Measurements from ENCODE around the gene TTPAL.

Gene TTPAL

DNA sequence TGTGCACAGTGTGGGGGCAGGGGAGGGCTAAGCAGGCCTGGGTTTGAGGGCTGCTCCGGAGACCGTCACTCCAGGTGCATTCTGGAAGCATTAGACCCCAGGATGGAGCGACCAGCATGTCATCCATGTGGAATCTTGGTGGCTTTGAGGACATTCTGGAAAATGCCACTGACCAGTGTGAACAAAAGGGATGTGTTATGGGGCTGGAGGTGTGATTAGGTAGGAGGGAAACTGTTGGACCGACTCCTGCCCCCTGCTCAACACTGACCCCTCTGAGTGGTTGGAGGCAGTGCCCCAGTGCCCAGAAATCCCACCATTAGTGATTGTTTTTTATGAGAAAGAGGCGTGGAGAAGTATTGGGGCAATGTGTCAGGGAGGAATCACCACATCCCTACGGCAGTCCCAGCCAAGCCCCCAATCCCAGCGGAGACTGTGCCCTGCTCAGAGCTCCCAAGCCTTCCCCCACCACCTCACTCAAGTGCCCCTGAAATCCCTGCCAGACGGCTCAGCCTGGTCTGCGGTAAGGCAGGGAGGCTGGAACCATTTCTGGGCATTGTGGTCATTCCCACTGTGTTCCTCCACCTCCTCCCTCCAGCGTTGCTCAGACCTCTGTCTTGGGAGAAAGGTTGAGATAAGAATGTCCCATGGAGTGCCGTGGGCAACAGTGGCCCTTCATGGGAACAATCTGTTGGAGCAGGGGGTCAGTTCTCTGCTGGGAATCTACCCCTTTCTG, 44.0 kb upstream of the TTPAL start:
- TF ChIP-seq, protein P1, sequence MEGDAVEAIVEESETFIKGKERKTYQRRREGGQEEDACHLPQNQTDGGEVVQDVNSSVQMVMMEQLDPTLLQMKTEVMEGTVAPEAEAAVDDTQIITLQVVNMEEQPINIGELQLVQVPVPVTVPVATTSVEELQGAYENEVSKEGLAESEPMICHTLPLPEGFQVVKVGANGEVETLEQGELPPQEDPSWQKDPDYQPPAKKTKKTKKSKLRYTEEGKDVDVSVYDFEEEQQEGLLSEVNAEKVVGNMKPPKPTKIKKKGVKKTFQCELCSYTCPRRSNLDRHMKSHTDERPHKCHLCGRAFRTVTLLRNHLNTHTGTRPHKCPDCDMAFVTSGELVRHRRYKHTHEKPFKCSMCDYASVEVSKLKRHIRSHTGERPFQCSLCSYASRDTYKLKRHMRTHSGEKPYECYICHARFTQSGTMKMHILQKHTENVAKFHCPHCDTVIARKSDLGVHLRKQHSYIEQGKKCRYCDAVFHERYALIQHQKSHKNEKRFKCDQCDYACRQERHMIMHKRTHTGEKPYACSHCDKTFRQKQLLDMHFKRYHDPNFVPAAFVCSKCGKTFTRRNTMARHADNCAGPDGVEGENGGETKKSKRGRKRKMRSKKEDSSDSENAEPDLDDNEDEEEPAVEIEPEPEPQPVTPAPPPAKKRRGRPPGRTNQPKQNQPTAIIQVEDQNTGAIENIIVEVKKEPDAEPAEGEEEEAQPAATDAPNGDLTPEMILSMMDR (IDR thresholded peaks at IDR 0.05; ENCODE audit: insufficient read depth, low read length, poor library complexity, severe bottlenecking): no peak
- no peak for TF ChIP-seq EZH2phosphoT487 (conservative IDR thresholded peaks at IDR 0.05; ENCODE audit: low read length)
- Histone ChIP-seq H2AFZ (ENCODE audit: low read depth, low read length, severe bottlenecking) (no peak overlapping the region), H3K27me3 (ENCODE audit: low read length) (no peaks in the 10 kb centered on the region)

DNA sequence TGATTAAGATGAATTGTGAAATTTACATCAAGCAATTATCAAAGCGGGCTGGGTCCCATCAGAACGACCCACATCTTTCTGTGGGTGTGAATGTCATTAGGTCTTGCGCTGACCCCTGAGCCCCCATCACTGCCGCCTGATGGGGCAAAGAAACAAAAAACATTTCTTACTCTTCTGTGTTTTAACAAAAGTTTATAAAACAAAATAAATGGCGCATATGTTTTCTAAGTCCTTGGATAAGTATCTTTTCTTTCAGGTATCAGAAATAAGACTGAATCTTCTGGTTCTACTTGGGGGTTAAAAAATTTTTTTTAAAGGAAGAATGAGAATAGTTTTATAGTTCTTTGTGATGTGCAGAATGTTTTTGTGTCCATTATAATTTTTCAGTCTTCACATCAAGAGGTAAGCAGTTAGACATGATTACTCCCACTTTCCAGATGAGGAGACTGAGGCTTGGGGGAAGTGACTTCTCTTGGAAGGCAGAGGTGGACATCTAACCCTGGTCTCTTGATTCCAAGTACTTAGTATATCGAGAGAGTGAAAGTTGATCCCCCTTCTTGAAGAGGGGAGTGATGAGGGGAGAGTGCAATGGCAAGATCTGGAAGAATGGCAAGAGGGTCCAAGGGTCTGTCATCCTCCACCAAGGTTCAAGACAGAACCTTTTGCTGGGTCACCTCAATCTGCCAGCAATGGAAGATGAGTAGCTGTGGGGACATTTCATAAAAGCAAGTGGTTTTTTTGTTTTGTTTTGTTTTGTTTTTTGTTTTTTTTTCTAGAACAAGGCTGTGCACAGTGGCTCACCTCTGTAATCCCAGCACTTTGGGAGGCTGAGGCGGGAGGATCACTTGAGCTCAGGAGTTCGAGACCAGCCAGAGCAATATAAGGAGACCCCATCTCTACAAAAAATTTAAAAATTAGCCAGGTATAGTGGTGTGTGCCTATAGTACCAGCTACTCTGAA, 42.8 kb upstream of the TTPAL start:
- no peak overlapping the region for H3K27ac ChIP-seq (ENCODE audit: low read depth, low read length)
- no peaks in the 10 kb centered on the region for H3K27me3 ChIP-seq (ENCODE audit: low read length)
- no peaks in the 10 kb centered on the region for H3K36me3 ChIP-seq (ENCODE audit: low read length)
- no peak overlapping the region for H3K9ac ChIP-seq (ENCODE audit: low read length)
- H3K79me2 ChIP-seq (ENCODE audit: insufficient read depth, low read length): no peaks in the 10 kb centered on the region
- H4K20me1 ChIP-seq (ENCODE audit: low read depth, low read length): no peaks in the 10 kb centered on the region
- H3K9me2 ChIP-seq (replicated peaks; ENCODE audit: insufficient read depth, low read length): no peaks in the 10 kb centered on the region
- no peaks in the 10 kb centered on the region for H3K9me3 ChIP-seq (ENCODE audit: insufficient read depth, low read length)
- H3F3A ChIP-seq (ENCODE audit: insufficient read depth): no peaks in the 10 kb centered on the region
- TF ChIP-seq EZH2phosphoT487 (conservative IDR thresholded peaks at IDR 0.05; ENCODE audit: low read length): no peak
- TF ChIP-seq, protein P1 (IDR thresholded peaks at IDR 0.05; ENCODE audit: insufficient read depth, low read length, poor library complexity, severe bottlenecking): no peak
- H3K4me2 ChIP-seq (ENCODE audit: low read depth, low read length, poor library complexity, severe bottlenecking): no peak overlapping the region
- H2AFZ ChIP-seq (ENCODE audit: low read depth, low read length, severe bottlenecking): no peak overlapping the region
- H3K4me3 ChIP-seq (ENCODE audit: insufficient read depth, low read length, poor library complexity, severe bottlenecking): no peak overlapping the region

More for the DNA sequence above, 44.0 kb upstream of the TTPAL start:
- H3K36me3 ChIP-seq (ENCODE audit: low read length): no peaks in the 10 kb centered on the region
- no peaks in the 10 kb centered on the region for H3K9me3 ChIP-seq (ENCODE audit: insufficient read depth, low read length)
- no peak overlapping the region for H3K9ac ChIP-seq (ENCODE audit: low read length)
- H3F3A ChIP-seq (ENCODE audit: insufficient read depth): no peaks in the 10 kb centered on the region
- no peak overlapping the region for H3K4me2 ChIP-seq (ENCODE audit: low read depth, low read length, poor library complexity, severe bottlenecking)
- H3K4me3 ChIP-seq (ENCODE audit: insufficient read depth, low read length, poor library complexity, severe bottlenecking): no peak overlapping the region
- H4K20me1 ChIP-seq (ENCODE audit: low read depth, low read length): no peaks in the 10 kb centered on the region
- no peak overlapping the region for H3K27ac ChIP-seq (ENCODE audit: low read depth, low read length)
- H3K79me2 ChIP-seq (ENCODE audit: insufficient read depth, low read length): no peaks in the 10 kb centered on the region
- no peaks in the 10 kb centered on the region for H3K9me2 ChIP-seq (replicated peaks; ENCODE audit: insufficient read depth, low read length)

DNA sequence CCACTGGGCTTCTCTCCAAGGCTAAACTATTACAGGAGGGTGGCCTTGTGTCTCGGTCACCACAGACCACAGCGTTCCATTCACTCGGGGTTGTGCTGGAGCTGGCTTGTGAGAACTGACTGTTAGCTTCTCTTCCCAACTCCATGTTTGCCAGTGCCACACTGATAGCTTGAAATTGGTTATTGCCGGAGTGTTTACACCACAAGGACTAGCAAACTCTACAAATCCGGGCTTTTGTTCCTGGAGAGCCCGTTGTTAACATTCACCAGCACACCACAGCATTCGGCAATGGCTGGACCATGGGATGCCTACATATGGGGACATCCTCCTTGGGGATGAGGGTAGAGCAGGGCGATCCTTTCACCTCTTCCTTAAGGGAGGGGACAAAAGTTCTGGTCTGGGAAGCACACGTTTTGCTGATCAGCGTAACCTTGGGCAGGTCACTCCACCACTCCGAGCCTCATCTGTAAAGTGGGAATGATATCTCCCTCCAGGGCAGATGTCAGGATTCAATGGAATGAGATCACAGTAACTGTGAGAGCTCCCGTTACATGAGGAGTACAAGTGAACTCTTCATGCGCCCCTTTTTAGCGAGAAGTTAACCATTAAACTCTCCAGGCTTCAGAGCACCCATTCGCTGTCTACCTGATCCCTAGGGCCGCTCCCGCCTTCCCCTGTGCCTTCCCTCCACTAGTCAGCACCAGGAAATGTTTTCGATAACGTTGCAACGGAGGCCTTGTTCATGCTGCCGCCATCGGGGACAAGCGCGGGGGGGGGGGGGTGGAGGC, 41.7 kb upstream of the TTPAL start:
- no peak overlapping the region for H2AFZ ChIP-seq (ENCODE audit: low read depth, low read length, severe bottlenecking)
- no peaks in the 10 kb centered on the region for H4K20me1 ChIP-seq (ENCODE audit: low read depth, low read length)
- H3K9me2 ChIP-seq (replicated peaks; ENCODE audit: insufficient read depth, low read length): no peaks in the 10 kb centered on the region
- H3K9ac ChIP-seq (ENCODE audit: low read length): no peak overlapping the region
- no peaks in the 10 kb centered on the region for H3K36me3 ChIP-seq (ENCODE audit: low read length)
- no peak for TF ChIP-seq EZH2phosphoT487 (conservative IDR thresholded peaks at IDR 0.05; ENCODE audit: low read length)
- TF ChIP-seq, protein P1 (IDR thresholded peaks at IDR 0.05; ENCODE audit: insufficient read depth, low read length, poor library complexity, severe bottlenecking): no peak
- no peaks in the 10 kb centered on the region for H3K27me3 ChIP-seq (ENCODE audit: low read length)
- no peaks in the 10 kb centered on the region for H3K9me3 ChIP-seq (ENCODE audit: insufficient read depth, low read length)
- H3K4me2 ChIP-seq (ENCODE audit: low read depth, low read length, poor library complexity, severe bottlenecking): no peak overlapping the region
- H3K79me2 ChIP-seq (ENCODE audit: insufficient read depth, low read length): no peaks in the 10 kb centered on the region
- no peaks in the 10 kb centered on the region for H3F3A ChIP-seq (ENCODE audit: insufficient read depth)
- H3K4me3 ChIP-seq (ENCODE audit: insufficient read depth, low read length, poor library complexity, severe bottlenecking): no peak overlapping the region
- no peak overlapping the region for H3K27ac ChIP-seq (ENCODE audit: low read depth, low read length)

Data from SU-DHL-6 (cell line).